Skeletal muscle tissue (tissue), 4 donors: Measurements from ENCODE around the gene PLEKHN1. TPM values are rescaled to one million over a fixed set of nuclear protein-coding genes. Genes with fewer than 3 reads are reported as not detected.

Source experiments
- H3K27ac ChIP-seq: one replicate; pipeline ENCODE4 v1.7.0; 2013; ENCODE audit warnings: mild to moderate bottlenecking, low read depth, low read length, inconsistent platforms
- H3K27me3 ChIP-seq, 3 donors: one replicate each; pipeline ENCODE4 v1.7.0; 2013; ENCODE audit warnings: low read length in 3 of 3; ENCODE audit not compliant: control insufficient read depth in 3 of 3, insufficient read depth in 3 of 3
- H3K36me3 ChIP-seq, 3 donors: one replicate each; pipeline ENCODE4 v1.7.0; 2013; ENCODE audit warnings: low read length in 3 of 3; ENCODE audit not compliant: control insufficient read depth in 3 of 3, insufficient read depth in 3 of 3
- H3K4me1 ChIP-seq, 3 donors: one replicate each; pipeline ENCODE4 v1.7.0; 2013; ENCODE audit warnings: low read length in 3 of 3, mild to moderate bottlenecking in 3 of 3; ENCODE audit not compliant: control insufficient read depth in 3 of 3, insufficient read depth in 3 of 3
- H3K4me3 ChIP-seq, 3 donors: one replicate each; pipeline ENCODE4 v1.7.0; 2013; ENCODE audit warnings: low read length in 3 of 3
- H3K9ac ChIP-seq, 3 donors: one replicate each; pipeline ENCODE4 v1.7.0; 2013; ENCODE audit warnings: low read length in 3 of 3, mild to moderate bottlenecking in 3 of 3, moderate library complexity in 2 of 3, low read depth in 1 of 3
- H3K9me3 ChIP-seq, 3 donors: one replicate each; pipeline ENCODE4 v1.7.0; 2013; ENCODE audit warnings: low read length in 3 of 3; ENCODE audit not compliant: control insufficient read depth in 3 of 3
- total RNA-seq: library from RNA; depleted of rRNA; stranded (reverse); fragments of >200 nt; gene quantifications from one replicate; pipeline ENCODE4 v1.2.3, GENCODE V29; 2014
- donor health status: Osteomylitis.

The PLEKHN1 gene
- total RNA-seq, 1 donor from 2014 or later: not detected

- no peak overlapping the region for H3K27ac ChIP-seq
- H3K36me3 ChIP-seq: no peaks in the 10 kb centered on the region
- peaks cover 62 to 77% (median 69%) of the 10 kb centered on the region in 3 donors for H3K27me3 ChIP-seq
- H3K9ac ChIP-seq: no peak overlapping the region
- no peak overlapping the region for H3K4me3 ChIP-seq
- peaks cover 0 to 10% (median 8%) of the 10 kb centered on the region in 3 donors for H3K4me1 ChIP-seq
- H3K9me3 ChIP-seq: no peaks in the 10 kb centered on the region
These were observed 36.3 kb upstream of the PLEKHN1 start for GRCh38 chr1:929712-930632.

GRCh38 chr1:930633-931138 lies 35.6 kb upstream of the PLEKHN1 start:
- Histone ChIP-seq H3K9ac (no peak overlapping the region), H3K4me3 (no peak overlapping the region), H3K27ac (no peak overlapping the region), H3K9me3 (no peaks in the 10 kb centered on the region), H3K4me1 (peaks cover 0 to 14% (median 13%) of the 10 kb centered on the region in 3 donors), H3K27me3 (peaks cover 66 to 79% (median 72%) of the 10 kb centered on the region in 3 donors), H3K36me3 (no peaks in the 10 kb centered on the region)

- H3K36me3 ChIP-seq: no peaks in the 10 kb centered on the region
- no peak overlapping the region for H3K9ac ChIP-seq
- no peaks in the 10 kb centered on the region for H3K9me3 ChIP-seq
- no peak overlapping the region for H3K4me3 ChIP-seq
- H3K27me3 ChIP-seq: peaks cover 65 to 79% (median 71%) of the 10 kb centered on the region in 3 donors
- H3K4me1 ChIP-seq: peaks cover 0 to 11% (median 8%) of the 10 kb centered on the region in 3 donors
- H3K27ac ChIP-seq: no peak overlapping the region
These were observed 34.7 kb upstream of the PLEKHN1 start for GRCh38 chr1:931380-932172.

- Histone ChIP-seq H3K4me3 (no peak overlapping the region), H3K36me3 (no peaks in the 10 kb centered on the region), H3K9ac (no peak overlapping the region), H3K27me3 (peaks cover 64 to 79% (median 71%) of the 10 kb centered on the region in 3 donors), H3K9me3 (no peaks in the 10 kb centered on the region), H3K27ac (no peak overlapping the region), H3K4me1 (peaks cover 0 to 11% (median 8%) of the 10 kb centered on the region in 3 donors)
These were observed 34.1 kb upstream of the PLEKHN1 start for GRCh38 chr1:932173-932510.

GRCh38 chr1:932776-933602 lies 33.3 kb upstream of the PLEKHN1 start:
- Histone ChIP-seq H3K4me1 (peaks cover 0 to 11% (median 8%) of the 10 kb centered on the region in 3 donors), H3K27me3 (peaks cover 61 to 75% (median 65%) of the 10 kb centered on the region in 3 donors), H3K27ac (no peak overlapping the region), H3K9me3 (no peaks in the 10 kb centered on the region), H3K4me3 (no peak overlapping the region), H3K36me3 (no peaks in the 10 kb centered on the region), H3K9ac (no peak overlapping the region)

- H3K4me1 ChIP-seq: peaks cover 0 to 11% (median 8%) of the 10 kb centered on the region in 3 donors
- peaks cover 62 to 76% (median 62%) of the 10 kb centered on the region in 3 donors for H3K27me3 ChIP-seq
- no peaks in the 10 kb centered on the region for H3K36me3 ChIP-seq
- no peaks in the 10 kb centered on the region for H3K9me3 ChIP-seq
- H3K9ac ChIP-seq: no peak overlapping the region
- no peak overlapping the region for H3K4me3 ChIP-seq
- H3K27ac ChIP-seq: no peak overlapping the region
These were observed 32.7 kb upstream of the PLEKHN1 start for GRCh38 chr1:933603-933940.

- Histone ChIP-seq H3K36me3 (no peaks in the 10 kb centered on the region), H3K4me1 (peaks cover 5 to 21% (median 19%) of the 10 kb centered on the region in 3 donors), H3K9me3 (no peaks in the 10 kb centered on the region), H3K4me3 (no peak overlapping the region), H3K27ac (no peak overlapping the region), H3K27me3 (peaks cover 59 to 83% (median 70%) of the 10 kb centered on the region in 3 donors), H3K9ac (no peak overlapping the region)
These were observed 31.1 kb upstream of the PLEKHN1 start for GRCh38 chr1:934991-935750.

- H3K27ac ChIP-seq: no peak overlapping the region
- H3K27me3 ChIP-seq: peaks cover 61 to 82% (median 69%) of the 10 kb centered on the region in 3 donors
- H3K4me3 ChIP-seq: no peak overlapping the region
- no peak overlapping the region for H3K9ac ChIP-seq
- H3K36me3 ChIP-seq: no peaks in the 10 kb centered on the region
- no peaks in the 10 kb centered on the region for H3K9me3 ChIP-seq
- H3K4me1 ChIP-seq: peaks cover 8 to 27% (median 24%) of the 10 kb centered on the region in 3 donors
These were observed 30.5 kb upstream of the PLEKHN1 start for GRCh38 chr1:935751-936231.
